HG03159 (cell line): ENCODE measurements around the gene OR2D3.
A peak's percentile ranks its signal among the peaks of the same experiment; 100 is the strongest.
"Not testable (repeated sequence)": the region's sequence is repeated elsewhere in the genome, so short reads cannot be mapped to it uniquely, and the experiment has no call there.

Experiments used
- ATAC-seq: cut with Tn5 transposase; IDR thresholded peaks from one replicate; pipeline ENCODE4 v1.9.1; 2021; ENCODE audit warnings: mild to moderate bottlenecking, moderate library complexity; ENCODE audit not compliant: unreplicated experiment

Gene OR2D3

GRCh38 chr11:6920702-6921101 is at the start of gene OR2D3:
Gene OR2D3, plus strand, starts transcription at chr11:6921002. Its CDS starts 0 bp downstream, at chr11:6921002.
- ATAC-seq: no peak

GRCh38 chr11:6871278-6871677 is 49.5 kb upstream of the OR2D3 start:
- no peak for ATAC-seq

GRCh38 chr11:6875761-6876160 is 45.0 kb upstream of the OR2D3 start:
- no peak for ATAC-seq

GRCh38 chr11:6876325-6876724 is 44.5 kb upstream of the OR2D3 start, which contains the start of gene OR10A4:
Gene OR10A4, plus strand, starts transcription at chr11:6876625. Its CDS starts 23 bp downstream, at chr11:6876648.
- ATAC-seq: no peak

- no peak for ATAC-seq
These were observed 43.9 kb upstream of the OR2D3 start for GRCh38 chr11:6876914-6877313.

- no peak for ATAC-seq
These were observed 38.1 kb upstream of the OR2D3 start for GRCh38 chr11:6882751-6883150.

- not testable (repeated sequence) for ATAC-seq
These were observed 33.1 kb upstream of the OR2D3 start for GRCh38 chr11:6887711-6888110.

GRCh38 chr11:6888830-6889229 is 32.0 kb upstream of the OR2D3 start:
- no peak for ATAC-seq

- ATAC-seq: no peak
These were observed 31.0 kb upstream of the OR2D3 start for GRCh38 chr11:6889835-6890234.

GRCh38 chr11:6892400-6892799 is 28.4 kb upstream of the OR2D3 start, which contains the start of gene OR2D2:
Gene OR2D2, minus strand, starts transcription at chr11:6892500. Its CDS starts 0 bp downstream, at chr11:6892500.
- ATAC-seq: no peak

GRCh38 chr11:6894097-6894496 is 26.7 kb upstream of the OR2D3 start:
- ATAC-seq: no peak

GRCh38 chr11:6895010-6895409 is 25.8 kb upstream of the OR2D3 start:
- peak; percentile 78 for ATAC-seq

- no peak for ATAC-seq
These were observed 21.9 kb upstream of the OR2D3 start for GRCh38 chr11:6898911-6899310.

- no peak for ATAC-seq
These were observed 20.3 kb upstream of the OR2D3 start for GRCh38 chr11:6900327-6900999.

GRCh38 chr11:6904804-6905203 is 16.0 kb upstream of the OR2D3 start:
- ATAC-seq: not testable (repeated sequence)

- no peak for ATAC-seq
These were observed 9.4 kb upstream of the OR2D3 start for GRCh38 chr11:6911378-6911777.

- no peak for ATAC-seq
These were observed 8.9 kb upstream of the OR2D3 start for GRCh38 chr11:6911948-6912347.

GRCh38 chr11:6919698-6920097 is 1.1 kb upstream of the OR2D3 start:
- ATAC-seq: no peak

GRCh38 chr11:6925007-6925577 is 4.3 kb downstream of the OR2D3 start:
- no peak for ATAC-seq

- ATAC-seq: peak; percentile 3
These were observed 4.9 kb downstream of the OR2D3 start for GRCh38 chr11:6925636-6926207.

GRCh38 chr11:6926208-6927029 is 5.6 kb downstream of the OR2D3 start, which contains the start of gene ZNF215:
Gene ZNF215, plus strand, starts transcription at chr11:6926426. Its CDS starts 5,847 bp downstream, at chr11:6932273.
- peak; percentile 48 for ATAC-seq
